Keratinocyte (primary cell): Measurements from ENCODE around the gene SEC24C. TPM values are rescaled to one million over a fixed set of nuclear protein-coding genes. Genes with fewer than 3 reads are reported as not detected.

ENCODE experiments used
- DNase-seq: peaks from one replicate; pipeline ENCODE4 v3.0.0-alpha.2; 2011; ENCODE audit warnings: low read depth, missing footprints, low spot score
- FAIRE-seq: peaks from 2 replicates; lab custom pipeline; 2011; peaks lifted over from hg19 to GRCh38; lab: Jason Lieb, UNC
- H2AFZ ChIP-seq: 2 replicates; pipeline ENCODE4 v1.6.0; 2012; ENCODE audit warnings: low read length, control low read depth, inconsistent platforms; ENCODE audit not compliant: control insufficient read depth
- H3K27ac ChIP-seq: 2 replicates; pipeline ENCODE4 v1.5.1; 2011; ENCODE audit warnings: low read length; ENCODE audit not compliant: control insufficient read depth, insufficient read depth
- H3K27me3 ChIP-seq: 3 replicates; pipeline ENCODE4 v1.6.0; 2011; ENCODE audit warnings: low read length; ENCODE audit not compliant: control insufficient read depth, insufficient read depth; ENCODE audit errors: extremely low read depth
- H3K36me3 ChIP-seq, 2 experiments: 2 replicates in 1 of 2; 3 replicates in 1 of 2; pipeline ENCODE4 v1.5.1; 2011; ENCODE audit warnings: low read length in 2 of 2, mild to moderate bottlenecking in 1 of 2; ENCODE audit not compliant: control insufficient read depth in 2 of 2, insufficient read depth in 2 of 2; ENCODE audit errors: extremely low read depth in 1 of 2
- H3K4me1 ChIP-seq: 3 replicates; pipeline ENCODE4 v1.5.1; 2011; ENCODE audit warnings: low read length; ENCODE audit not compliant: control insufficient read depth, insufficient read depth; ENCODE audit errors: extremely low read depth
- H3K4me2 ChIP-seq: 3 replicates; pipeline ENCODE4 v1.6.0; 2011; ENCODE audit warnings: low read depth, low read length; ENCODE audit not compliant: control insufficient read depth, insufficient read depth; ENCODE audit errors: extremely low read depth
- H3K4me3 ChIP-seq, 3 experiments: fragments of 200-600 bp in 1 of 3; sonication (generic) in 1 of 3; 2 replicates in 2 of 3; 3 replicates in 1 of 3; pipeline ENCODE4 v1.5.1; 2011 to 2016; ENCODE audit warnings: low read length in 3 of 3, mild to moderate bottlenecking in 3 of 3, control low read depth in 2 of 3, inconsistent platforms in 1 of 3, low read depth in 1 of 3, mixed read lengths in 1 of 3, mixed run types in 1 of 3, moderate library complexity in 1 of 3; ENCODE audit not compliant: control insufficient read depth in 2 of 3, insufficient read depth in 2 of 3; ENCODE audit errors: extremely low read depth in 1 of 3
- H3K79me2 ChIP-seq: 2 replicates; pipeline ENCODE4 v1.6.0; 2012; ENCODE audit warnings: low read length; ENCODE audit not compliant: control insufficient read depth, insufficient read depth
- H3K9ac ChIP-seq: 3 replicates; pipeline ENCODE4 v1.6.0; 2011; ENCODE audit warnings: low read length; ENCODE audit not compliant: control insufficient read depth, insufficient read depth; ENCODE audit errors: extremely low read depth
- H3K9me1 ChIP-seq: 3 replicates; pipeline ENCODE4 v1.6.0; 2011; ENCODE audit warnings: low read length; ENCODE audit not compliant: control insufficient read depth, insufficient read depth; ENCODE audit errors: extremely low read depth
- H3K9me3 ChIP-seq: 2 replicates; pipeline ENCODE4 v1.5.1; 2012; ENCODE audit warnings: low read depth, low read length; ENCODE audit not compliant: control insufficient read depth
- H4K20me1 ChIP-seq: 3 replicates; pipeline ENCODE4 v1.6.0; 2011; ENCODE audit warnings: low read length; ENCODE audit not compliant: control insufficient read depth, insufficient read depth; ENCODE audit errors: extremely low read depth
- CTCF ChIP-seq, 3 experiments: IDR thresholded peaks in 1 of 3; conservative IDR thresholded peaks in 1 of 3; optimal IDR thresholded peaks in 1 of 3; 2 replicates in 2 of 3; 3 replicates in 1 of 3; pipeline versions ENCODE3 to v1.5.1; 2011; ENCODE audit warnings: low read length in 3 of 3, mild to moderate bottlenecking in 3 of 3, moderate library complexity in 2 of 3, control low read depth in 1 of 3, inconsistent platforms in 1 of 3; ENCODE audit not compliant: insufficient read depth in 2 of 3; ENCODE audit errors: extremely low read depth in 1 of 3
- EZH2 ChIP-seq: IDR thresholded peaks from one replicate; pipeline ENCODE4 v1.6.1; 2012; ENCODE audit warnings: inconsistent platforms, mild to moderate bottlenecking, low read length, moderate library complexity
- dilution Hi-C: fragments of 300-500 bp; cut with MboI; formaldehyde crosslinking; loops from one replicate; pipeline ENCODE4 v1.7.0; 2020; ENCODE audit warnings: low sequenced_read_pairs; ENCODE audit not compliant: extremely low pct_ligation_motif_present
- polyA plus RNA-seq, 5 experiments: library from polyadenylated mRNA; depleted of rRNA in 3 of 5; stranded (reverse) in 3 of 5; stranded (forward) in 1 of 5; unstranded in 1 of 5; fragments of >200 nt; gene quantifications; 1 replicate in 1 of 5; 2 replicates in 3 of 5; 3 replicates in 1 of 5; pipeline versions ENCODE4 v1.2.1 to v1.2.3, GENCODE V29; 2011 to 2012; ENCODE audit warnings: missing spikeins in 2 of 5, low read depth in 1 of 5, low replicate concordance in 1 of 5

Gene SEC24C
- polyA plus RNA-seq, 1 donor (not counting 4 experiments of a cell fraction or from before 2014, with no cell fraction given) = 65.3 TPM

- no peaks in the 10 kb centered on the region for H3K9me3 ChIP-seq
- H3K4me3 ChIP-seq = no peak overlapping the region
- H4K20me1 ChIP-seq = no peaks in the 10 kb centered on the region
- H3K27me3 ChIP-seq = no peaks in the 10 kb centered on the region
- TF ChIP-seq CTCF (optimal IDR thresholded peaks at IDR 0.05 in 1 of 3, IDR thresholded peaks at IDR 0.05 in 1 of 3, conservative IDR thresholded peaks at IDR 0.05 in 1 of 3; ENCODE audit: extremely low read depth in 1 of 3, insufficient read depth in 2 of 3, low read length in 3 of 3) = no peak
- TF ChIP-seq EZH2 = no peak
- DNase-seq (no peak), FAIRE-seq (no peak)
- peaks cover 33% of the 10 kb centered on the region for H3K79me2 ChIP-seq
- no peak overlapping the region for H3K4me2 ChIP-seq
- no peak overlapping the region for H3K27ac ChIP-seq
- H3K9ac ChIP-seq = no peak overlapping the region
- no peak overlapping the region for H2AFZ ChIP-seq
- peaks cover 0 to 6% of the 10 kb centered on the region in 2 experiments for H3K36me3 ChIP-seq
- dilution Hi-C loops = no loop called here
- H3K4me1 ChIP-seq = peaks cover 2% of the 10 kb centered on the region
- H3K9me1 ChIP-seq = no peaks in the 10 kb centered on the region
Measured at GRCh38 chr10:73732426-73732825, 11.7 kb upstream of the SEC24C start.

- no peaks in the 10 kb centered on the region for H3K9me1 ChIP-seq
- no peak overlapping the region for H3K27ac ChIP-seq
- no peak for FAIRE-seq
- peaks cover 0 to 6% of the 10 kb centered on the region in 2 experiments for H3K36me3 ChIP-seq
- H3K4me1 ChIP-seq = peaks cover 2% of the 10 kb centered on the region
- TF ChIP-seq CTCF (optimal IDR thresholded peaks at IDR 0.05 in 1 of 3, IDR thresholded peaks at IDR 0.05 in 1 of 3, conservative IDR thresholded peaks at IDR 0.05 in 1 of 3; ENCODE audit: extremely low read depth in 1 of 3, insufficient read depth in 2 of 3, low read length in 3 of 3) (no peak), EZH2 (no peak)
- H3K4me3 ChIP-seq = no peak overlapping the region
- DNase-seq = no peak
- no peak overlapping the region for H3K4me2 ChIP-seq
- no peaks in the 10 kb centered on the region for H3K9me3 ChIP-seq
- peaks cover 33% of the 10 kb centered on the region for H3K79me2 ChIP-seq
- no peaks in the 10 kb centered on the region for H4K20me1 ChIP-seq
- H3K27me3 ChIP-seq = no peaks in the 10 kb centered on the region
- no peak overlapping the region for H2AFZ ChIP-seq
- H3K9ac ChIP-seq = no peak overlapping the region
- dilution Hi-C loops = no loop called here
Measured at GRCh38 chr10:73732931-73733623, 11.1 kb upstream of the SEC24C start.
